Mucosa of descending colon (tissue), 3 donors: Measurements from ENCODE around the gene AHR. TPM values are rescaled to one million over a fixed set of nuclear protein-coding genes. Genes with fewer than 3 reads are reported as not detected.

Experiments used
- ATAC-seq: fragments of 200-7000 bp; cut with Tn5 transposase; one replicate; pipeline ENCODE4 v1.9.1; 2020; ENCODE audit warnings: mild to moderate bottlenecking, moderate library complexity
- DNase-seq, 3 donors: peaks; one replicate each; pipeline ENCODE4 v3.0.0-alpha.2; 2020
- H3K36me3 ChIP-seq: fragments of 200-600 bp; one replicate; pipeline ENCODE4 v1.8.0; 2021; ENCODE audit warnings: low read depth, mild to moderate bottlenecking
- H3K4me1 ChIP-seq: fragments of 200-600 bp; one replicate; pipeline ENCODE4 v1.8.0; 2021; ENCODE audit warnings: low read depth, mild to moderate bottlenecking
- H3K4me3 ChIP-seq: fragments of 200-600 bp; one replicate; pipeline ENCODE4 v1.8.0; 2021; ENCODE audit warnings: mild to moderate bottlenecking
- H3K9me3 ChIP-seq: fragments of 200-600 bp; one replicate; pipeline ENCODE4 v1.8.0; 2021; ENCODE audit warnings: mild to moderate bottlenecking
- CTCF ChIP-seq: fragments of 200-600 bp; IDR thresholded peaks from one replicate; pipeline ENCODE4 v1.8.0; 2022; ENCODE audit warnings: antibody characterized with exemption, mild to moderate bottlenecking
- intact Hi-C, 2 donors: fragments of 100-400 bp; cut with DNase I in 1 of 2; cut with micrococcal nuclease in 1 of 2; formaldehyde crosslinking; loops; one replicate each; pipeline versions ENCODE4 v1.11.0 to v1.11.1; 2022; cut with DNase I, micrococcal nuclease
- total RNA-seq, 3 donors: library from RNA; stranded (reverse); fragmentation: NEBNext Ultra II Directional in 2 of 3; extraction: Animal tissue kit (Norgen Biotek cat#: 25700) in 2 of 3; gene quantifications; one replicate each; pipeline versions ENCODE4 v1.2.1 to v1.2.4, GENCODE V29; 2021 to 2023
- donor health status: DM: no; HTN: no; CAD: no; lungs with moderate emphysema.
- donor health status: DM: no; HTN: no; CAD: no.
- donor health status: DM: no; HTN: yes; CAD: no.

AHR gene
- total RNA-seq, 3 donors from 2014 or later: 33.7 to 41.3 (median 36.3) TPM

- no peak for TF ChIP-seq CTCF
- DNase-seq: no peak
- Histone ChIP-seq H3K4me1 (no peaks in the 10 kb centered on the region), H3K36me3 (no peaks in the 10 kb centered on the region), H3K4me3 (no peak overlapping the region), H3K9me3 (no peaks in the 10 kb centered on the region)
- no peak for ATAC-seq
- intact Hi-C loops: no loop called here
Measured at GRCh38 chr7:17319164-17320101, 21.0 kb downstream of the AHR start.

- DNase-seq (no peak), ATAC-seq (no peak)
- peaks cover under 1% of the 10 kb centered on the region for H3K4me1 ChIP-seq
- H3K9me3 ChIP-seq: no peaks in the 10 kb centered on the region
- TF ChIP-seq CTCF: no peak
- no peaks in the 10 kb centered on the region for H3K36me3 ChIP-seq
- intact Hi-C loops: no loop called here
- no peak overlapping the region for H3K4me3 ChIP-seq
Measured at GRCh38 chr7:17320102-17320497, 21.6 kb downstream of the AHR start.

DNA sequence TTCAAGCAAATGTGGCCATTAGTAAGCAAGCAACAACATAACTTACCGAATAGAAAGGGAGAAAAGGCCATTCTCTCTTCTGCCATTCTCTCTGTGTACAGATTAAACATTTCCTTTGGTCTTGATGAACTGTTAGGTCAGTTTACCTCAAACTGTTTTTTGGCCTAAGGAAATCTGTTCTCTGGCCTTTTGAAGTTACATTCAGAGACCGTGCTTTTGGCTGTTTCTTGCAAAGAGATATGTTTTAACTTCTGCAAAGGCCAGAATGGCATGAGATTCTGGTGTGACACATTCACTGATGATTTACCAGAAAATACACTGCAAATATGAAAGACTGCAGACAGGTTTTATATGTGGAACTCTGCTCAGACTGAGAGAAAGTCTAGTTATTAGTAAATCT, 22.2 kb downstream of the AHR start:
- no peaks in the 10 kb centered on the region for H3K36me3 ChIP-seq
- intact Hi-C loops: no loop called here
- ATAC-seq: no peak
- no peaks in the 10 kb centered on the region for H3K9me3 ChIP-seq
- peaks cover 6% of the 10 kb centered on the region for H3K4me1 ChIP-seq
- TF ChIP-seq CTCF: no peak
- DNase-seq: no peak
- H3K4me3 ChIP-seq: no peak overlapping the region

DNA sequence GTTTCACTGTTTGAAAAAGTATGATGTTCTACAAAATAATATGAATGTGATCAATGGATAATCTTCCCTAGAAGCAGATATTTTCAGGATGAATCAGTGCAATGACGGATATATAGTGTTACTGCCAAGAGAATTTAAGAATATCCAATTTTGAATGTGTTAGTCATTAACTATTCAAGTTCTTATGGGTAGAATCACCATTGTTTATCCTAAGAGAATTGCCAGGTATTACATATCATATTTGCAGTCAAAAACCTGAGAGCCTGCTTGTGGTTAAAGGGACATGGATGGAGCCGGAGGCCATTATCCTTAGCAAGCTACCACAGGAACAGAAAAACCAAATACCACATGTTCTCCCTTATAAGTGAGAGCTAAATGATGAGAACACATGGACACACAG, 26.9 kb downstream of the AHR start:
- TF ChIP-seq CTCF: no peak
- intact Hi-C loops: no loop called here
- H3K36me3 ChIP-seq: no peaks in the 10 kb centered on the region
- no peak overlapping the region for H3K4me3 ChIP-seq
- no peak for DNase-seq
- no peaks in the 10 kb centered on the region for H3K9me3 ChIP-seq
- ATAC-seq: no peak
- H3K4me1 ChIP-seq: peaks cover 12% of the 10 kb centered on the region

- H3K4me3 ChIP-seq: no peak overlapping the region
- H3K9me3 ChIP-seq: no peaks in the 10 kb centered on the region
- intact Hi-C loops: no loop called here
- DNase-seq (no peak), ATAC-seq (peak; percentile 31)
- TF ChIP-seq CTCF: no peak
- H3K36me3 ChIP-seq: no peaks in the 10 kb centered on the region
- peaks cover 12% of the 10 kb centered on the region for H3K4me1 ChIP-seq
Measured at GRCh38 chr7:17326378-17326777, 27.9 kb downstream of the AHR start.
